ENCODE measurements around the gene TULP1. TPM values are rescaled to one million over a fixed set of nuclear protein-coding genes. Genes with fewer than 3 reads are reported as not detected.

Gene TULP1
- total RNA-seq, 1 experiment from 2014 or later: not detected

DNA sequence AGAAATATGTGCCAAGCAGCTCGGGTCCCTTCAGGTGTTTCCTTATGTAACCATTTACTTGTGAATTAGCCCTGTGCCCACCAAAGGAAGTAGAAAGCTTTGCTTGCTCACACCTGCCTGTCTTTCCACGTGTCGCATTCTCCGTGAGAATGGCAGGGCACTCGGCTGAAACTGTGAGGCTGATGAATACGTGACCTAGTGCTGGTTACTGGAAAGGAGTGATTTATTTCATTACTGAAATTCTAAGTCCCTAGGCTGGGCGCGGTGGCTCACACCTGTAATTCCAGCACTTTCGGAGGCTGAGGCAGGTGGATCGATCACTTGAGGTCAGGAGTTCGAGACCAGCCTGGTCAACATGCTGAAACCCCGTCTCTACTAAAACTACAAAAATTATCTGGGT is 45.9 kb upstream of the TULP1 start:
- Histone ChIP-seq H3K4me3 (ENCODE audit: low read depth, low read length, poor library complexity, severe bottlenecking) (no peak overlapping the region), H3K4me1 (ENCODE audit: insufficient read depth, low read length, poor library complexity, severe bottlenecking) (no peaks in the 10 kb centered on the region), H3K9me3 (ENCODE audit: low read depth, low read length, poor library complexity, severe bottlenecking) (no peaks in the 10 kb centered on the region), H3K27ac (ENCODE audit: low read depth, low read length, poor library complexity, severe bottlenecking) (no peak overlapping the region), H3K27me3 (replicated peaks; ENCODE audit: insufficient read depth, low read depth, low read length, poor library complexity) (no peaks in the 10 kb centered on the region), H3K36me3 (ENCODE audit: insufficient read depth, low read length, poor library complexity, severe bottlenecking) (no peaks in the 10 kb centered on the region)
- no peak for DNase-seq (ENCODE audit: low spot score)
- no peak for TF ChIP-seq CTCF (conservative IDR thresholded peaks at IDR 0.05; ENCODE audit: low read depth, low read length)
- no peak for TF ChIP-seq EZH2 (IDR thresholded peaks at IDR 0.05; ENCODE audit: borderline replicate concordance, low read depth, low read length, poor library complexity, severe bottlenecking)
- ChIA-PET CTCF (no interaction called here), POLR2A (ENCODE audit: low non-redundant PET) (no interaction called here)
- BruUV-seq (replicated peaks): no TSS peak
- intact Hi-C loops (cut with micrococcal nuclease; ENCODE audit: unreplicated experiment): no loop called here

DNA sequence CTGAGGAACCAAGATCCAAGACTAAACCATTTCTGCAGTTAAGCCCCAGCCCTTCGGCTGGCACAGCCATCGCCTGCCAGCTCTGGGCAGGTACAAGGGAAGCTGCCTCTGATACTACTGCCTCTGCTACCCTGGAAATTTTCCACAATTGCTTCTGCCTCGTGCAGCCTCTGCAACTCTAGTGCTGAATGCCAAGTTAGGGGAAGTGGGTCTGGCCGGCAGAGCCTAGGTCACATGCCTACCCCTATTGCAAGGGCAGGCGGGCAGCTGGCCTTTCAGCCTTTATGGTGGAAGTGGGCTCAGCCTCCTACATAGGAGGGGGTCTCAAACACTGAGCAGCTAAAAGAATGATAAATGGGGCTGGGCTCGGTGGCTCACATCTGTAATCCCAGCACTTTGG is 44.5 kb upstream of the TULP1 start:
- POLR2A ChIA-PET (ENCODE audit: low non-redundant PET): no interaction called here
- no peaks in the 10 kb centered on the region for H3K27me3 ChIP-seq (replicated peaks; ENCODE audit: insufficient read depth, low read depth, low read length, poor library complexity)
- intact Hi-C loops (cut with micrococcal nuclease; ENCODE audit: unreplicated experiment): no loop called here
- no peaks in the 10 kb centered on the region for H3K9me3 ChIP-seq (ENCODE audit: low read depth, low read length, poor library complexity, severe bottlenecking)
- no peaks in the 10 kb centered on the region for H3K4me1 ChIP-seq (ENCODE audit: insufficient read depth, low read length, poor library complexity, severe bottlenecking)
- DNase-seq (ENCODE audit: low spot score): no peak
- H3K36me3 ChIP-seq (ENCODE audit: insufficient read depth, low read length, poor library complexity, severe bottlenecking): no peaks in the 10 kb centered on the region
- CTCF ChIA-PET: no interaction called here
- BruUV-seq (replicated peaks): no TSS peak
- no peak overlapping the region for H3K27ac ChIP-seq (ENCODE audit: low read depth, low read length, poor library complexity, severe bottlenecking)
- TF ChIP-seq CTCF (conservative IDR thresholded peaks at IDR 0.05; ENCODE audit: low read depth, low read length) (no peak), EZH2 (IDR thresholded peaks at IDR 0.05; ENCODE audit: borderline replicate concordance, low read depth, low read length, poor library complexity, severe bottlenecking) (no peak)
- H3K4me3 ChIP-seq (ENCODE audit: low read depth, low read length, poor library complexity, severe bottlenecking): no peak overlapping the region

DNA sequence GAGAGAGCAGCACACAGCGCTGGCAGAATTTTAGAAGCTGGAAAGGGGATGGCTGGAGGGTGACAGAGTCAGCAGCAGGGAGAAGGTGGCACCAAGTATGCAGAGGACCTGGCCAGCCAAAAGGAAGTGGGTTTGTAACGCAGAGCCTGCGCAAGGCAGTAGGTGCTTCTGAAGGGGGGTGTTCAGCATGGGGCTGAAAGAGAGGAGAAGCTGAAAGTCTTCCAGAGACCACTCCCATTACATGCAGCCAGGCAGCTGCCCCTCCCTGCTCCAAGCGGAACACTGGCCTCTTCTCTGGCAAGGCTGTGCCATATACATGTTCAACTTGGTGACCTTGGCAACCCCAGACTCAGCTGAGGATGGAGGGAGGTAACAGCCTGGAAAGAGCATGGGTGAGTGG is 42.1 kb upstream of the TULP1 start:
- intact Hi-C loops (cut with micrococcal nuclease; ENCODE audit: unreplicated experiment): no loop called here
- no peaks in the 10 kb centered on the region for H3K4me1 ChIP-seq (ENCODE audit: insufficient read depth, low read length, poor library complexity, severe bottlenecking)
- H3K4me3 ChIP-seq (ENCODE audit: low read depth, low read length, poor library complexity, severe bottlenecking): no peak overlapping the region
- ChIA-PET CTCF (no interaction called here), POLR2A (ENCODE audit: low non-redundant PET) (no interaction called here)
- no peaks in the 10 kb centered on the region for H3K27me3 ChIP-seq (replicated peaks; ENCODE audit: insufficient read depth, low read depth, low read length, poor library complexity)
- TF ChIP-seq CTCF (conservative IDR thresholded peaks at IDR 0.05; ENCODE audit: low read depth, low read length) (no peak), EZH2 (IDR thresholded peaks at IDR 0.05; ENCODE audit: borderline replicate concordance, low read depth, low read length, poor library complexity, severe bottlenecking) (no peak)
- DNase-seq (ENCODE audit: low spot score): no peak
- no peak overlapping the region for H3K27ac ChIP-seq (ENCODE audit: low read depth, low read length, poor library complexity, severe bottlenecking)
- H3K9me3 ChIP-seq (ENCODE audit: low read depth, low read length, poor library complexity, severe bottlenecking): peaks cover 6% of the 10 kb centered on the region
- no peaks in the 10 kb centered on the region for H3K36me3 ChIP-seq (ENCODE audit: insufficient read depth, low read length, poor library complexity, severe bottlenecking)
- no TSS peak for BruUV-seq (replicated peaks)

All from A673 (cell line).